ENCODE results near the gene RAB7B. TPM values are rescaled to one million over a fixed set of nuclear protein-coding genes. Genes with fewer than 3 reads are reported as not detected.

RAB7B gene
- total and polyA plus RNA-seq, 2 of the 4 experiments (the other 2 are of a cell fraction), result 9.1 to 14.7 TPM

GRCh38 chr1:206012086-206012859 is 9.1 kb upstream of the RAB7B start:
- Histone ChIP-seq H3K23ac (ENCODE audit: low read depth, low read length) (no peak overlapping the region), H3K9me1 (ENCODE audit: insufficient read depth, low read length) (no peaks in the 10 kb centered on the region), H3K9me3 (ENCODE audit: control insufficient read depth, insufficient read depth, low read length) (no peaks in the 10 kb centered on the region; the same call in 1 of the 2 replicates), H2AK5ac (ENCODE audit: low read depth, low read length) (no peak overlapping the region), H3K79me1 (ENCODE audit: low read depth in 1 of 2, low read length in 2 of 2) (no peaks in the 10 kb centered on the region), H3K4me2 (ENCODE audit: low read depth, low read length) (no peak overlapping the region), H3K4me1 (ENCODE audit: control insufficient read depth, insufficient read depth, low read length) (no peaks in the 10 kb centered on the region), H2AFZ (replicated peaks; ENCODE audit: low read length, poor library complexity) (peak overlapping the region; percentile 34), H3K9ac (ENCODE audit: low read depth, low read length) (no peak overlapping the region), H4K20me1 (ENCODE audit: insufficient read depth, low read length) (no peaks in the 10 kb centered on the region), H3K4me3 (ENCODE audit: insufficient read depth, low read depth, low read length) (no peak overlapping the region), H4K5ac (ENCODE audit: low read depth, low read length) (no peak overlapping the region), H2BK120ac (ENCODE audit: low read depth, low read length) (no peak overlapping the region), H3K18ac (ENCODE audit: low read depth, low read length) (no peak overlapping the region), H2BK20ac (ENCODE audit: low read depth, low read length) (no peak overlapping the region), H3K4ac (ENCODE audit: low read depth, low read length) (no peak overlapping the region), H3K27me3 (ENCODE audit: control insufficient read depth, insufficient read depth, low read length) (peaks cover 39% of the 10 kb centered on the region), H2BK5ac (ENCODE audit: low read depth, low read length, poor library complexity, severe bottlenecking) (no peak overlapping the region), H4K8ac (ENCODE audit: low read depth in 2 of 2, low read length in 2 of 2) (no peak overlapping the region), H3K27ac (ENCODE audit: insufficient read depth, low read length) (no peak overlapping the region), H3K56ac (ENCODE audit: extremely low read depth, insufficient read depth, low read length) (no peak overlapping the region), H2BK15ac (ENCODE audit: low read depth, low read length) (no peak overlapping the region), H4K91ac (ENCODE audit: insufficient read depth, low read depth, low read length) (no peak overlapping the region), H2AK9ac (replicated peaks; ENCODE audit: low read depth, low read length, poor library complexity) (no peak overlapping the region), H3K14ac (replicated peaks; ENCODE audit: low read depth, low read length) (no peak overlapping the region), H3K36me3 (ENCODE audit: control insufficient read depth, insufficient read depth, low read length) (no peaks in the 10 kb centered on the region)
- ChIA-PET POLR2A (ENCODE audit: unreplicated experiment) (no interaction called here), CTCF (no interaction called here)
- TF ChIP-seq MXI1 (IDR thresholded peaks at IDR 0.05; ENCODE audit: borderline replicate concordance, low read depth, low read length) (no peak), BHLHE40 (IDR thresholded peaks at IDR 0.05; ENCODE audit: low read depth, low read length) (no peak)
- ATAC-seq (ENCODE audit: low read depth) (no peak), DNase-seq (no peak)
- no TSS peak for BruUV-seq (replicated peaks)
- no CpG with 5 or more reads among the region's 17 CpGs for WGBS, 2 experiments (ENCODE audit: extremely low coverage in 2 of 2, insufficient read length in 1 of 2)
- dilution Hi-C loops (cut with HindIII; ENCODE audit: low sequenced_read_pairs, unreplicated experiment) (no loop called here), in situ Hi-C loops (cut with MboI; ENCODE audit: low sequenced_read_pairs) (no loop called here), intact Hi-C loops (cut with micrococcal nuclease) (no loop called here)

Data from IMR-90 (cell line).